Measurements from ENCODE around the gene ZNF483. TPM values are rescaled to one million over a fixed set of nuclear protein-coding genes. Genes with fewer than 3 reads are reported as not detected.

Gene ZNF483
- total and polyA plus RNA-seq, 8 donors, result 0.06 to 29.7 (median 1.8) TPM; not detected in 2

- no peaks in the 10 kb centered on the region for H3K36me3 ChIP-seq
- no peak overlapping the region for H3K4me3 ChIP-seq
- no peak overlapping the region for H3K27ac ChIP-seq
- TF ChIP-seq POLR2A (IDR thresholded peaks at IDR 0.05) (no peak), POLR2AphosphoS5 (IDR thresholded peaks at IDR 0.05) (no peak), EP300 (IDR thresholded peaks at IDR 0.05) (no peak), CTCF (IDR thresholded peaks at IDR 0.05) (no peak)
- H3K4me1 ChIP-seq, result no peaks in the 10 kb centered on the region
- H3K27me3 ChIP-seq, result no peaks in the 10 kb centered on the region
- H3K9me3 ChIP-seq, result peaks cover 0 to 8% (median 2%) of the 10 kb centered on the region in 4 donors
- 59 to 86% (median 76%) methylated on average over 2 of the region's 2 CpGs for WGBS, 5 donors
- DNase-seq, result no peak
- intact Hi-C loops (cut with DNase I; ENCODE audit: low total_unique reads), result no loop called here
Observed at GRCh38 chr9:111516061-111516465, 8.9 kb upstream of the ZNF483 start.

GRCh38 chr9:111524731-111525055, 286 bp upstream of the ZNF483 start:
- peaks cover 4 to 21% (median 17%) of the 10 kb centered on the region in 4 donors for H3K4me1 ChIP-seq
- peaks cover 0 to 18% (median 8%) of the 10 kb centered on the region in 4 donors for H3K36me3 ChIP-seq
- H3K27ac ChIP-seq, result peak overlapping the region in 3 of 5 donors; percentile 75 to 81 (median 76)
- TF ChIP-seq POLR2AphosphoS5 (IDR thresholded peaks at IDR 0.05), result no peak
- no peak for TF ChIP-seq EP300 (IDR thresholded peaks at IDR 0.05)
- TF ChIP-seq POLR2A (IDR thresholded peaks at IDR 0.05), result no peak
- TF ChIP-seq CTCF (IDR thresholded peaks at IDR 0.05), result no peak
- H3K4me3 ChIP-seq, result peak overlapping the region; percentile 64 to 93 (median 82)
- intact Hi-C loops (cut with DNase I; ENCODE audit: low total_unique reads), result no loop called here
- H3K27me3 ChIP-seq, result no peaks in the 10 kb centered on the region
- 21 to 32% (median 27%) methylated on average over 7 of the region's 7 CpGs for WGBS, 5 donors
- DNase-seq, result no peak
- H3K9me3 ChIP-seq, result no peaks in the 10 kb centered on the region

- Histone ChIP-seq H3K27me3 (no peaks in the 10 kb centered on the region), H3K9me3 (peaks cover 0 to 8% (median 3%) of the 10 kb centered on the region in 4 donors), H3K4me1 (peaks cover 4 to 21% (median 17%) of the 10 kb centered on the region in 4 donors), H3K36me3 (peaks cover 2 to 42% (median 26%) of the 10 kb centered on the region in 4 donors), H3K27ac (no peak overlapping the region), H3K4me3 (no peak overlapping the region)
- DNase-seq, result no peak
- WGBS, 5 donors, result 81 to 92% (median 90%) methylated on average over 2 of the region's 2 CpGs
- no peak for TF ChIP-seq CTCF (IDR thresholded peaks at IDR 0.05)
- TF ChIP-seq EP300 (IDR thresholded peaks at IDR 0.05), result no peak
- no peak for TF ChIP-seq POLR2AphosphoS5 (IDR thresholded peaks at IDR 0.05)
- TF ChIP-seq POLR2A (IDR thresholded peaks at IDR 0.05), result no peak
- intact Hi-C loops (cut with DNase I; ENCODE audit: low total_unique reads), result no loop called here
Observed at GRCh38 chr9:111527347-111527746, 2.4 kb downstream of the ZNF483 start.

- Histone ChIP-seq H3K4me1 (peaks cover 4 to 21% (median 15%) of the 10 kb centered on the region in 4 donors), H3K36me3 (peaks cover 8 to 67% (median 48%) of the 10 kb centered on the region in 4 donors), H3K27ac (no peak overlapping the region), H3K4me3 (no peak overlapping the region), H3K9me3 (peaks cover under 1 to 32% (median 14%) of the 10 kb centered on the region in 4 donors), H3K27me3 (no peaks in the 10 kb centered on the region)
- DNase-seq, result no peak
- TF ChIP-seq EP300 (IDR thresholded peaks at IDR 0.05), result no peak
- no peak for TF ChIP-seq POLR2A (IDR thresholded peaks at IDR 0.05)
- no peak for TF ChIP-seq POLR2AphosphoS5 (IDR thresholded peaks at IDR 0.05)
- no peak for TF ChIP-seq CTCF (IDR thresholded peaks at IDR 0.05)
- 32 to 77% (median 38%) methylated on average over 2 of the region's 2 CpGs for WGBS, 5 donors
- intact Hi-C loops (cut with DNase I; ENCODE audit: low total_unique reads), result no loop called here
Observed at GRCh38 chr9:111529787-111530186, 4.8 kb downstream of the ZNF483 start.
